CD4-positive, alpha-beta T cell treated with Interleukin-17A for 4 hours (primary cell): ENCODE measurements around the gene ZNF391.
"Not testable (repeated sequence)": the region's sequence is repeated elsewhere in the genome, so short reads cannot be mapped to it uniquely, and the experiment has no call there.

Experiments
- DNase-seq: peaks from one replicate; pipeline ENCODE4 v3.0.0-alpha.2; 2020; ENCODE audit warnings: mixed read lengths

ZNF391 gene

GRCh38 chr6:27424851-27425250 lies 36.3 kb downstream of the ZNF391 start:
- DNase-seq, result not testable (repeated sequence)

GRCh38 chr6:27426045-27426620 lies 37.6 kb downstream of the ZNF391 start:
- no peak for DNase-seq

GRCh38 chr6:27428502-27428901 lies 39.9 kb downstream of the ZNF391 start:
- DNase-seq, result no peak

- DNase-seq, result no peak
Observed at GRCh38 chr6:27428966-27429365, 40.4 kb downstream of the ZNF391 start.

- DNase-seq, result no peak
Observed at GRCh38 chr6:27433714-27434113, 45.2 kb downstream of the ZNF391 start.

- no peak for DNase-seq
Observed at GRCh38 chr6:27439371-27439770, 50.8 kb downstream of the ZNF391 start.

- no peak for DNase-seq
Observed at GRCh38 chr6:27441001-27441400, 52.4 kb downstream of the ZNF391 start.

- DNase-seq, result no peak
Observed at GRCh38 chr6:27442932-27443331, 54.4 kb downstream of the ZNF391 start.

- DNase-seq, result no peak
Observed at GRCh38 chr6:27448456-27448855, 59.9 kb downstream of the ZNF391 start.

- no peak for DNase-seq
Observed at GRCh38 chr6:27451660-27452390, 63.3 kb downstream of the ZNF391 start.

GRCh38 chr6:27452496-27452897 lies 63.9 kb downstream of the ZNF391 start:
- DNase-seq, result no peak
